HepG2 (cell line): ENCODE measurements around the gene RSBN1L. TPM values are rescaled to one million over a fixed set of nuclear protein-coding genes. Genes with fewer than 3 reads are reported as not detected.

Experiments used
- AGO2 ChIP-seq: fragments of 200-400 bp; formaldehyde crosslinking; optimal IDR thresholded peaks from 2 replicates; pipeline ENCODE3; 2017; ENCODE audit warnings: mild to moderate bottlenecking, low read depth, low read length, moderate library complexity
- HNRNPUL1 ChIP-seq: fragments of 200-400 bp; formaldehyde crosslinking; IDR thresholded peaks from 2 replicates; pipeline ENCODE4 v1.6.1; 2017; ENCODE audit warnings: low read depth, mild to moderate bottlenecking, low read length, moderate library complexity
- HOMEZ ChIP-seq: IDR thresholded peaks from 2 replicates; pipeline ENCODE4 v1.6.1; 2016; ENCODE audit warnings: low read depth
- KLF16 ChIP-seq, 2 experiments: sonication (generic) in 1 of 2; formaldehyde crosslinking in 1 of 2; IDR thresholded peaks; 2 replicates each; pipeline versions ENCODE4 v1.6.1 to v1.8.0; 2016 to 2023; ENCODE audit warnings: missing genetic modification reagents in 2 of 2, missing compliant biosample characterization in 1 of 2
- MEIS1 ChIP-seq: sonication (generic); formaldehyde crosslinking; IDR thresholded peaks from 2 replicates; pipeline ENCODE4 v1.9.0; 2021; ENCODE audit warnings: mild to moderate bottlenecking, missing genetic modification reagents, moderate library complexity, borderline replicate concordance
- MXI1 ChIP-seq: IDR thresholded peaks from 3 replicates; pipeline ENCODE4 v1.6.1; 2012; ENCODE audit warnings: low read depth, low read length, inconsistent platforms, borderline replicate concordance
- SOX13 ChIP-seq, 3 experiments: fragments of 450-650 bp in 1 of 3; sonication (generic) in 1 of 3; formaldehyde crosslinking in 1 of 3; IDR thresholded peaks in 2 of 3; conservative IDR thresholded peaks in 1 of 3; 2 replicates each; pipeline versions ENCODE4 v1.5.0 to v1.6.1; 2016 to 2020; ENCODE audit warnings: antibody characterized with exemption in 1 of 3, mild to moderate bottlenecking in 1 of 3, missing compliant biosample characterization in 1 of 3, missing genetic modification reagents in 1 of 3, moderate library complexity in 1 of 3
- ZBTB42 ChIP-seq: sonication (generic); formaldehyde crosslinking; IDR thresholded peaks from 2 replicates; pipeline ENCODE4 v1.5.0; 2020; ENCODE audit warnings: mild to moderate bottlenecking, missing genetic modification reagents
- ZNF24 ChIP-seq: fragments of 450-650 bp; IDR thresholded peaks from 2 replicates; pipeline ENCODE4 v1.6.1; 2017; ENCODE audit warnings: antibody characterized with exemption, mild to moderate bottlenecking
- ZNF292 ChIP-seq: sonication (generic); formaldehyde crosslinking; IDR thresholded peaks from 2 replicates; pipeline ENCODE4 v1.8.1; 2022; ENCODE audit warnings: mild to moderate bottlenecking, low read depth, missing genetic modification reagents, borderline replicate concordance
- ZNF326 ChIP-seq: sonication (generic); formaldehyde crosslinking; IDR thresholded peaks from 2 replicates; pipeline ENCODE4 v1.4.0; 2020; ENCODE audit warnings: missing genetic modification reagents, borderline replicate concordance
- ZNF556 ChIP-seq: sonication (generic); formaldehyde crosslinking; IDR thresholded peaks from 2 replicates; pipeline ENCODE4 v1.4.0; 2020; ENCODE audit warnings: mild to moderate bottlenecking, missing genetic modification reagents, borderline replicate concordance
- ZNF557 ChIP-seq: sonication (generic); formaldehyde crosslinking; IDR thresholded peaks from 2 replicates; pipeline ENCODE4 v1.4.0; 2020; ENCODE audit warnings: missing genetic modification reagents
- ZNF572 ChIP-seq: sonication (generic); formaldehyde crosslinking; IDR thresholded peaks from 2 replicates; pipeline ENCODE4 v1.5.1; 2020; ENCODE audit warnings: mild to moderate bottlenecking, missing genetic modification reagents
- polyA plus RNA-seq, 8 experiments: library from polyadenylated mRNA; depleted of rRNA in 3 of 8; stranded (reverse) in 7 of 8; unstranded in 1 of 8; fragments of >200 nt; fragmentation: Illumina TruSeq in 4 of 8; extraction: Trizol in 4 of 8; gene quantifications; 2 replicates each; pipeline versions ENCODE4 v1.2.1 to v1.2.3, GENCODE V29; 2011 to 2016; ENCODE audit warnings: low read depth in 4 of 8, missing spikeins in 1 of 8, mixed read lengths in 1 of 8; ENCODE audit not compliant: insufficient read depth in 1 of 8
- total RNA-seq, 5 experiments: library from RNA; depleted of rRNA; stranded (reverse); fragments of >200 nt; fragmentation: Illumina TruSeq; extraction: Trizol; gene quantifications; 2 replicates each; pipeline ENCODE4 v1.2.3, GENCODE V29; 2016; ENCODE audit warnings: low read depth in 1 of 5
- TF ChIP-seq, protein P1 (sequence below): sonication (generic); formaldehyde crosslinking; IDR thresholded peaks from 2 replicates; pipeline ENCODE4 v1.5.0; 2020; ENCODE audit warnings: mild to moderate bottlenecking, missing genetic modification reagents, borderline replicate concordance
- TF ChIP-seq, protein P2 (sequence below): sonication (generic); formaldehyde crosslinking; IDR thresholded peaks from 2 replicates; pipeline ENCODE4 v1.8.0; 2023; ENCODE audit warnings: mild to moderate bottlenecking, missing genetic modification reagents
- TF ChIP-seq, protein P3 (sequence below): IDR thresholded peaks from 2 replicates; pipeline ENCODE4 v1.6.1; 2018; ENCODE audit warnings: missing genetic modification reagents, mild to moderate bottlenecking, missing compliant biosample characterization
- TF ChIP-seq, protein P4 (sequence below): sonication (generic); formaldehyde crosslinking; IDR thresholded peaks from 2 replicates; pipeline ENCODE4 v1.5.0; 2020; ENCODE audit warnings: missing genetic modification reagents, mild to moderate bottlenecking, borderline replicate concordance

RSBN1L gene
- total and polyA plus RNA-seq, 2 of the 13 experiments (the other 11 are each of a cell fraction or from before 2014, with no cell fraction given) = 7.7 to 21.3 TPM

DNA sequence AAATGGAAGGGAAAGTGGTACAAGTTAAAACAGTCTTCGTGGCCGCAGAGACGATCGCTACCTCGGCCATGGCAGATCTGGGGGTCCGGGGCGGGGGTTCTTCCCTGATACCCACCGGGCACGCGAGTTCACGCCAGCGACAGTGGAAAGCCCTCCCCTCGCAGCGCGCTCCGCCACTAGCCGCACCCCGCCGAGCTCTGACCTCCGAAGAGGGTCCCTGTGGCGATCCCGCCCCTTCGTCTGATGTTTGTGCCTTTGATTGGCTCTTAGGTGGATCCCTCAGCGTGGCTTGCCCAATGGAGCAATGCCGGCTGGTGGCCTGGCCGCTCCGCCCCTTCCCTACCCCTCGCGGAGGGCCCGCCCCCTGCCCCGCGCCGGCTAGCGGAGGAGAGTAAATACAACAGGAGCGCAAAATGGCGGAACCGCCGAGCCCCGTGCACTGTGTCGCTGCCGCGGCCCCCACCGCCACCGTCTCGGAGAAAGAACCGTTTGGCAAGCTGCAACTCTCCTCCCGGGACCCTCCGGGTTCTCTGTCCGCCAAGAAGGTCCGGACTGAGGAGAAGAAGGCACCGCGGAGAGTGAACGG is at the start of gene RSBN1L (continued):
- TF ChIP-seq ZNF326 (CRISPR knock-in tag) = no peak
- no peak for TF ChIP-seq AGO2
- no peak for TF ChIP-seq ZNF24
- TF ChIP-seq, protein P1, sequence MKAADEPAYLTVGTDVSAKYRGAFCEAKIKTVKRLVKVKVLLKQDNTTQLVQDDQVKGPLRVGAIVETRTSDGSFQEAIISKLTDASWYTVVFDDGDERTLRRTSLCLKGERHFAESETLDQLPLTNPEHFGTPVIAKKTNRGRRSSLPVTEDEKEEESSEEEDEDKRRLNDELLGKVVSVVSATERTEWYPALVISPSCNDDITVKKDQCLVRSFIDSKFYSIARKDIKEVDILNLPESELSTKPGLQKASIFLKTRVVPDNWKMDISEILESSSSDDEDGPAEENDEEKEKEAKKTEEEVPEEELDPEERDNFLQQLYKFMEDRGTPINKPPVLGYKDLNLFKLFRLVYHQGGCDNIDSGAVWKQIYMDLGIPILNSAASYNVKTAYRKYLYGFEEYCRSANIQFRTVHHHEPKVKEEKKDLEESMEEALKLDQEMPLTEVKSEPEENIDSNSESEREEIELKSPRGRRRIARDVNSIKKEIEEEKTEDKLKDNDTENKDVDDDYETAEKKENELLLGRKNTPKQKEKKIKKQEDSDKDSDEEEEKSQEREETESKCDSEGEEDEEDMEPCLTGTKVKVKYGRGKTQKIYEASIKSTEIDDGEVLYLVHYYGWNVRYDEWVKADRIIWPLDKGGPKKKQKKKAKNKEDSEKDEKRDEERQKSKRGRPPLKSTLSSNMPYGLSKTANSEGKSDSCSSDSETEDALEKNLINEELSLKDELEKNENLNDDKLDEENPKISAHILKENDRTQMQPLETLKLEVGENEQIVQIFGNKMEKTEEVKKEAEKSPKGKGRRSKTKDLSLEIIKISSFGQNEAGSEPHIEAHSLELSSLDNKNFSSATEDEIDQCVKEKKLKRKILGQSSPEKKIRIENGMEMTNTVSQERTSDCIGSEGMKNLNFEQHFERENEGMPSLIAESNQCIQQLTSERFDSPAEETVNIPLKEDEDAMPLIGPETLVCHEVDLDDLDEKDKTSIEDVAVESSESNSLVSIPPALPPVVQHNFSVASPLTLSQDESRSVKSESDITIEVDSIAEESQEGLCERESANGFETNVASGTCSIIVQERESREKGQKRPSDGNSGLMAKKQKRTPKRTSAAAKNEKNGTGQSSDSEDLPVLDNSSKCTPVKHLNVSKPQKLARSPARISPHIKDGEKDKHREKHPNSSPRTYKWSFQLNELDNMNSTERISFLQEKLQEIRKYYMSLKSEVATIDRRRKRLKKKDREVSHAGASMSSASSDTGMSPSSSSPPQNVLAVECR = no peak; the same call in 1 of the 2 replicates
- TF ChIP-seq, protein P2, sequence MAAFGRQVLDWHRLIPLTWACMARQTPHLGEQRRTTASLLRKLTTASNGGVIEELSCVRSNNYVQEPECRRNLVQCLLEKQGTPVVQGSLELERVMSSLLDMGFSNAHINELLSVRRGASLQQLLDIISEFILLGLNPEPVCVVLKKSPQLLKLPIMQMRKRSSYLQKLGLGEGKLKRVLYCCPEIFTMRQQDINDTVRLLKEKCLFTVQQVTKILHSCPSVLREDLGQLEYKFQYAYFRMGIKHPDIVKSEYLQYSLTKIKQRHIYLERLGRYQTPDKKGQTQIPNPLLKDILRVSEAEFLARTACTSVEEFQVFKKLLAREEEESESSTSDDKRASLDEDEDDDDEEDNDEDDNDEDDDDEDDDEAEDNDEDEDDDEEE (CRISPR knock-in tag) = peak; percentile 94; the same call in 1 of the 2 replicates
- TF ChIP-seq MXI1 = peak; percentile 75; the same call in 1 of the 3 replicates
- peak; percentile 26 to 74; a peak in 2 of 4 replicates for TF ChIP-seq KLF16 (CRISPR knock-in tag; IDR thresholded peaks at IDR 0.05)
- 0 out of 2 replicates have a peak, but pooled peaks have one; percentile 15 for TF ChIP-seq MEIS1 (CRISPR knock-in tag)
- TF ChIP-seq HNRNPUL1 = no peak
- peak; percentile 8; the same call in 1 of the 2 replicates for TF ChIP-seq ZNF572 (CRISPR knock-in tag)
- TF ChIP-seq SOX13 (IDR thresholded peaks at IDR 0.05) = no peak
- TF ChIP-seq SOX13 (CRISPR knock-in tag; conservative IDR thresholded peaks at IDR 0.05 in 1 of 2, IDR thresholded peaks at IDR 0.05 in 1 of 2) = no peak
- TF ChIP-seq, protein P3, sequence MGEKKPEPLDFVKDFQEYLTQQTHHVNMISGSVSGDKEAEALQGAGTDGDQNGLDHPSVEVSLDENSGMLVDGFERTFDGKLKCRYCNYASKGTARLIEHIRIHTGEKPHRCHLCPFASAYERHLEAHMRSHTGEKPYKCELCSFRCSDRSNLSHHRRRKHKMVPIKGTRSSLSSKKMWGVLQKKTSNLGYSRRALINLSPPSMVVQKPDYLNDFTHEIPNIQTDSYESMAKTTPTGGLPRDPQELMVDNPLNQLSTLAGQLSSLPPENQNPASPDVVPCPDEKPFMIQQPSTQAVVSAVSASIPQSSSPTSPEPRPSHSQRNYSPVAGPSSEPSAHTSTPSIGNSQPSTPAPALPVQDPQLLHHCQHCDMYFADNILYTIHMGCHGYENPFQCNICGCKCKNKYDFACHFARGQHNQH = no peak; the same call in 1 of the 2 replicates
- TF ChIP-seq ZNF557 (CRISPR knock-in tag) = peak; percentile 92; the same call in 1 of the 2 replicates
- TF ChIP-seq ZNF556 (CRISPR knock-in tag) = no peak; the same call in 1 of the 2 replicates
- TF ChIP-seq HOMEZ (CRISPR knock-in tag) = peak; percentile 90
- TF ChIP-seq, protein P4, sequence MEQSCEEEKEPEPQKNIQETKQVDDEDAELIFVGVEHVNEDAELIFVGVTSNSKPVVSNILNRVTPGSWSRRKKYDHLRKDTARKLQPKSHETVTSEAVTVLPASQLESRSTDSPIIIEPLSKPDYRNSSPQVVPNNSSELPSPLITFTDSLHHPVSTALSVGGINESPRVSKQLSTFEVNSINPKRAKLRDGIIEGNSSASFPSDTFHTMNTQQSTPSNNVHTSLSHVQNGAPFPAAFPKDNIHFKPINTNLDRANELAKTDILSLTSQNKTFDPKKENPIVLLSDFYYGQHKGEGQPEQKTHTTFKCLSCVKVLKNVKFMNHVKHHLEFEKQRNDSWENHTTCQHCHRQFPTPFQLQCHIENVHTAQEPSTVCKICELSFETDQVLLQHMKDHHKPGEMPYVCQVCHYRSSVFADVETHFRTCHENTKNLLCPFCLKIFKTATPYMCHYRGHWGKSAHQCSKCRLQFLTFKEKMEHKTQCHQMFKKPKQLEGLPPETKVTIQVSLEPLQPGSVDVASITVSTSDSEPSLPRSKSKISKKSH (CRISPR knock-in tag) = peak; percentile 35; the same call in 1 of the 2 replicates
- peak; percentile 94; the same call in 1 of the 2 replicates for TF ChIP-seq ZNF292 (CRISPR knock-in tag)
- TF ChIP-seq ZBTB42 (CRISPR knock-in tag) = 0 out of 2 replicates have a peak, but pooled peaks have one; percentile 51
